Hematopoietic multipotent progenitor cell treated with erythropoietin and hydrocortisone succinate and interleukin-3 and kit ligand, for 8 days (in vitro differentiated cells): ENCODE data around the gene BRD3OS.
"Not testable (repeated sequence)": the region's sequence is repeated elsewhere in the genome, so short reads cannot be mapped to it uniquely, and the experiment has no call there.

ENCODE experiments used
- DNase-seq: peaks from one replicate; pipeline ENCODE4 v3.0.0-alpha.2; 2015

The BRD3OS gene

DNA sequence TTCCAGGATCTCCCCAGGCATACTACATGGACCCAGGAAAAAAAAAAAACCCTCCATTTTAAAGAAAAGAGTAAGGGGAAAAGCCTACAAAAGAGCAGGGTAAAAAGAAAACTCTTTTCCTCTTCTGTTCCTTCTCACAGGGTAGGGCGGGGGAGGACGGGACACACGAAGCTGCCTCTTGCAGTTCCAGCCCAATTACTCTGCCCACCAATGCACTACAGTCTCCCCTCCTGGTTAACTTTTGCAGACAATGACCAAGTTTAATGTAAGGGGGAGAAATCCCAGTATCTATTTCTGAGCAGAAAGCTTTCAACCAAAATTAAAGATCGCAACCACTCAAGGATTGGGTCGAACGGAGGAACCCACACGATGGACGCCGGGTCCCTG is 41.2 kb downstream of the BRD3OS start:
- peak; percentile 37 for DNase-seq

DNA sequence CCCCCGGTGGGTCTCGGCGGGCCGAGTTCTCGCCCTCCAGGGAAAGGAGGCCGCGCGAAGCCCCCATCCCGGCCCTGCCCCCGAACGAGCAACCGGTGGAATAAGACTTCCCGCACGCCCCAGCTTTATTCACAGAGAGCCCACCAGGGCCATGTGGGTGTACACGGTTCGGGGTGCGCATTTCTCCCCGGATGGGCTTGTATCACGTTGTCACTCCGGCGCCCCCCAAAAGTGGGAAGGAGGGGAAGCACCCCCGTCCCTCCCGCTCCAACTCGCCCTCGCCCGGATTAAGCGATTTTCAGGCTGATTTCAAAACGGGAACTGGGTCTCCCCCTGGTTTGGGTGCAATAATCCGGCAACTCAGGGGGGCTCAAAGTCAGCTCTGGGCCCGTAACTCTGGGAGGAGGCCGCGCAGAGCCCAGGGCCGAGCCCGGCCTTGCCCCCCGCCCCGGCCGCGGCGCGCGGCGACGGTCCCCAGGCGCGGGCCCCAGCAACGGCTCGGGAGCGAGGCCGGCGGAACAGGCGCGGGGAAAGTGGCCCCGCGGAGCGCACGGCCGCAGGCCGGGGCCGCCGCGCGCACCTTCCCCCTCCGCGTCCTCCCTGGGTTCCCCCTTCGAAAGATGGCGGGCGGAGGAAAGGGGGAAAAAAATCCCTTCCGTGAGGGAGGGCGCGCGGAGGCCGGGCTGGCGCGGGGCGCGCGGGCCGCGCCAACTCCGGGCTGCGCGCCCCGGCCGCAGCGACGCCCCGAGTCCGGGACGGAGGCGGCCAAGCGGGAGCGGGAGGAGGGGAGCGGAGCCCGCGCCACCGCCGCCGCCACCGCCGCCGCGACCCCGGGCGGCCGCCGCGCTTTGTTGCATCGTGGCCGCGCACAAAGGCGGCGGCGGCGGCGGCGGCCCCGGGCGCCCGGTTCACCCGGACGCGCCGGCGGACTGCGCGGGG is 41.9 kb downstream of the BRD3OS start:
- DNase-seq, result peak; percentile 31

DNA sequence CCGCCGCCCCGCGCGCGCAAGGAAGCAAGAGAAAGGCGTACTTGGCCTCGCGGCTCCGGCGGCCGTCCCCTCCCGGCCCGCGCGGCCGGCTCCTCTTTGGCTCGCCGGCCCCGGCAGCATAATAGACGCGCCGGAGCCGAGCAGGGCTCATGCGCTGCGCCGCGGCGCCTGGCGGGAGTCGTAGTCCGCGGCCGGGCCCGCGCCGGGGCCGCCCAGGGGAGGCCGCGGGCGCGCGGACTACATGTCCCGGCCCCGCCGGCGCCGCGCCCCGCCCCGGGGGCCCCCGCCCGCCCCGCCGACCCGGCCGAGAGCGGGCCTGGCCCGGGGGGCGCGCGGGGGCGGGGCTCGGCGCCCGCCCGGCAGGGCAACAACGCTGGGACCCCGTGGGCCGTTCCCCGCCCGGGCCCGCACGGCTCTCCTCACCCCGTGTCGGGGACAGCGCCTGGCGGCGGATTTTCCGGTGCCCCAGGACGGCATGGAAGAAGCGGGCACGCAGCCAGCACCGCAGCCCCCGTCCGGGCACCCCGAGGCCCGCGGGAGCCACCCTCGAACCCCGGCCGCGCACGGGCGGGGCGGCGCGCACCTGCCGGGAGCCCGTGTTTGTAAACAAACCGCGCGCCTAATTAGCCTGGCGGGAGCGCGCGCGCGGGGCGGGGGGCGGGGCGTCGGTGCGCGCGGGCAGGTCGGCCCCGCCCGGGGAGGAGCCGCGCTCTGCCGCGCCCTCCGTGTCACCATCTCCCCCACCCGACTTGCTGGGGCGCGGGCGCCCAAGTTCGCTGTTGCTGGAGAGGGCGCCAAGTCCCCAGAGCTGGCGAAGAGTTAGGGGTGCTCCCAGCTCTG is 42.8 kb downstream of the BRD3OS start, which contains the start of gene BRD3:
TSS of gene BRD3 (minus strand) at position 123 of the 840 bp plus-strand sequence. CDS start 14,549 bp downstream, outside the sequence.
- peak; percentile 87 for DNase-seq

DNA sequence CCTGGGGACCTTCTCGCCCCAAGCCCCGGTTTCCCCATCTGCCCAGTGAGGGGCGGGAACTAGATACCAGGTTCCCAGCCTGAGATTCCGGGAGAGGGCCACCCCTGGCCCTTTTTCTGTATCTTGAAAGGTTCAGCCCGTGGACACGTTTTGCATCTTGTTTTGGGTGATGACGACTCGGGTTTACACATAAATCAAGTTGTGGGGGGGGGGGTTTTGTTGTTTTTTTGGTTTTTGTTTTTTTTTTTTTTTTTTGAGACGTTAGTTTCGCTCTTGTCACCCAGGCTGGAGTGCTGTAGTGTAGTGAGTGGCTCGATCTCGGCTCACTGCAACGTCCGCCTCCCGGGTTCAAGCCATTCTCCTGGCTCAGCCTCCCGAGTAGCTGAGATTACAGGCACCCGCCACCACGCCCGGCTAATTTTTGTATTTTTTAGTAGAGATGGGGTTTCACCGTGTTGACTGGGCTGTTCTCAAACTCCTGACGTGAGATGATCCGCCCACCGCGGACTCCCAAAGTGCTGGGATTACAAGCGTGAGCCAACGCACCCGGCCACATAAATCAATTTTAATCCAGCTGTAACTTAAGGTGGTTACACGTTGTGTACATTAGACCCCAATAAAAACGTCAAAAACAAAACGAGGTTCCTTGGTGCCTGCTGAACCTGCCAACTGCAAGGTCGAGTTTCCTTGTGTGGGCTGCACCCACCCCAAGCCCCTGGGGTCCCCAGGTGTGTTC is 43.6 kb downstream of the BRD3OS start:
- DNase-seq, result no peak

DNA sequence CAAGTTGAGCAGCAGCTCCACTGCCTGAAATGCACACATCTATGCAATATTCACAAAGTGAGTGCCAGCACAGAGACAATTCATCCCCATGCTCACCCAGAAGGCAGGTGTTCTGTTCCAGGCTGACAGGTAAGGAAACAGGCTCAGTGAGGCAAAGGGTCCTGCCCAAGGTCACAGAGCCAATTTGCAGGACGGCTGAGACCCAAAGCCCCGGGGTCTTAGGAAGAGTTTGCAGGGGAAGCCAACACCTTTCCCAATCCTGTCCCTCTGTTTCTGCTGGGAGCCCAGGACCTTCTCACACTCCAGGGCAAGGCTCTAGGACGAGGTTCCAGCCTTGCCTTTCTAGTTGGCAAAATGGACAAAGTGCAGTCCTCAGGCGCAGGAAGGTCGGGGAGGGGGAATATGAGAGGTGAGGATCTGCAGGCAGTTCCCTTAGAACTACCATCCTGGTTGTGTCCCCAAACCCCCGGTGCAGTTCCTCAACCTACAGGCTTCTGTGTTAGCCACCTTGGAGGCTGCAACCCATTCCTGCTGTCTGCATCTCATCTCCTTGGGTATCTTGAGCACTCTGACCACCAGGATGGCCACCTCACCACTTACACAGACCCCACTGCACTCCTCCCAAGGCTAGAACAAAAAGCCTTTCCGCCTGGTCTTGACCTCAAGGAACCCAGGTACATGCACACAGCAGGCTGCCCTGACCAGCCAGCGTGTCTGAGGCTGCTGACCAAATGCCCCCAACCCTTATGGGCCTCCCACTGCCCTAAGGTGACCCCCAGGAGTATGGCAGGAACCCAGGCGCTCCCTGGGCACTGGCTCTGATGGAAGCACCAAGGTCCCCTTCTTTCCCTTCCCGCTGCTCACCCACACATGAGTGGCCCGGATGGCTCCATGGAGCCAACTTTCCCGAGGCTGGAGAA is 44.5 kb downstream of the BRD3OS start:
- no peak for DNase-seq

DNA sequence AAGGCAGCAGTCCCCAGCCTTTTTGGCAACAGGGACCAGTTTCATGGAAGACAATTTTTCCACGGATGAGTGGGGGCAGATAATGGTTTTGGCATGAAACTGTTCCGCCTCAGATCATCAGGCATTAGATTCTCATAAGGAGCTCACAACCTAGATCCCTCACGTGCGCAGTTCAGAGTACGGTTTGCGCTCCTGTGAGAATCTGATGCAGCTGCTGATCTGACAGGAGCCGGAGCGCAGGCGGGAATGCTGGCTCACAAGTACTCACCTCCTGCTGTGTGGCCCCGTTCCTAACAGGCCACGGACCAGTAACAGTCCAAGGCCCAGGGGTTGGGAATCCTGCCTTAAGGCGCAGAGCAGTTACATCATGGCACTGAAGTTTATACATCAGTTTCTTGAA is 45.9 kb downstream of the BRD3OS start:
- DNase-seq, result no peak

DNA sequence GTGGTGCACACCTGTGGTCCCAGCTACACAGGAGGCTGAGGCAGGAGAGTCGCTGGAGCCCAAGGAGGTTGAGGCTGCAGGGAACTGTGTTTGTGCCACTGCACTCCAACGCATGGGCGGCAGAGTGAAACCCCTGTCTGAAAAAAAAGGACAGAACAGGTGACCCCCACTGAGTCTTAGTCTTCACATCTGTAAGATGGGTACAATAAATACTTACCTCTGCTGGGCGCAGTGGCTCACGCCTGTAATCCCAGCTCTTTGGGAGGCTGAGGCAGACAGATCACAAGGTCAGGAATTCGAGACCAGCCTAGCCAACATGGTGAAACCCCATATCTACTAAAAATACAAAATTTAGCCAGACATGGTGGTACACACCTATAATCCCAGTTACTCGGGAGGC is 47.4 kb downstream of the BRD3OS start:
- DNase-seq, result not testable (repeated sequence)

DNA sequence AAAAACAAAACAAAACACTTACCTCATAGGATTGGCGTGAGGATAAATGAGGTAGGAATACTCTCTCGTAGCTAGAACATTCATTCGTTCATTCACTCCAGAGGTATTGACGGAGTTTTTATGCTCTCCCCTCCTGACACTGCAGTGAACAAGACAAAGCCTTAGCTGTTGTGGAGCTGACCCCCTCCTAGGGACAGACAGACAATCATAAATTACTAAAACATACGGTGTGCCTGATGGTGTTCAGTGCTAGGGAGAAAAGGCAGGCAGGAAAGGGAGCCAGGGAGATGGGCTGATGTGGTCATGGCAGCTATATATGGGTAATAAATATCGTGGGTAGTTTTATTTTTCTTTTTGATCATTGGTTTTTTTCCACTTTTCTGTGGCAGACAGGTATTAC is 48.2 kb downstream of the BRD3OS start:
- DNase-seq, result no peak

DNA sequence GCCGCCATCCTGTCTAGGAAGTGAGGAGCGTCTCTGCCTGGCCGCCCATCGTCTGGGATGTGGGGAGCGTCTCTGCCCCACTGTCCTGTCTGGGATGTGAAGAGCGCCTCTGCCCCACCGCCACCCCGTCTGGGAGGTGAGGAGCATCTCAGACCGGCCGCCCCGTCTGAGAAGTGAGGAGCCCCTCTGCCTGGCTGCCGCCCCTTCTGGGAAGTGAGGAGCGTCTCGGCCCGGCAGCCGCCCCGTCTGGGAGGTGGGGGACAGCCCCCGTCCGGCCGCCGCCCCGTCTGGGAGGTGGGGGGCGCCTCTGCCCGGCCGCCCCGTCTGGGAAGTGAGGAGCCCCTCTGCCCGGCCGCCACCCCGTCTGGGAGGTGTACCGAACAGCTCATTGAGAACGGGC is 50.4 kb downstream of the BRD3OS start:
- not testable (repeated sequence) for DNase-seq

DNA sequence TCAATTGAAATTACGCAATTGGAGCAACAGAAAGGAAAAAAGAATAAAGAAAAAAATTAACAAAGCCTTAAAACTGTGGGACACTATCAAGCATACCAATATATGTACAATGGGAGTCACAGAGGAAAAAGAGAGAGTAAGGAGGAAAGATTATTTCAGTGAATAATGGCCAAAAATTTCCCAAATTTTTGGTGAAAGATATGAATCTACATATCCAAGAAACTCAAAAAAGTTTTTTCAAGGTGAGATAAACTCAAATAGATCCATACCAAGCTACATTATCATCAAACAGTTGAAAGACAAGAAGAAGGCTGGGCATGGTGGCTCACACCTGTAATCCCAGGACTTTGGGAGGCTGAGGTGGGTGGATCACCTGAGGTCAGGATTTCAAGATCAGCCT is 51.4 kb downstream of the BRD3OS start:
- DNase-seq, result no peak
